ENCODE measurements around the gene SPATA20. TPM values are rescaled to one million over a fixed set of nuclear protein-coding genes. Genes with fewer than 3 reads are reported as not detected.

The SPATA20 gene
- polyA plus RNA-seq, 1 donor, result 31.4 TPM

GRCh38 chr17:50604513-50604912, 57.5 kb downstream of the SPATA20 start:
- DNase-seq, result peak; percentile 93

DNA sequence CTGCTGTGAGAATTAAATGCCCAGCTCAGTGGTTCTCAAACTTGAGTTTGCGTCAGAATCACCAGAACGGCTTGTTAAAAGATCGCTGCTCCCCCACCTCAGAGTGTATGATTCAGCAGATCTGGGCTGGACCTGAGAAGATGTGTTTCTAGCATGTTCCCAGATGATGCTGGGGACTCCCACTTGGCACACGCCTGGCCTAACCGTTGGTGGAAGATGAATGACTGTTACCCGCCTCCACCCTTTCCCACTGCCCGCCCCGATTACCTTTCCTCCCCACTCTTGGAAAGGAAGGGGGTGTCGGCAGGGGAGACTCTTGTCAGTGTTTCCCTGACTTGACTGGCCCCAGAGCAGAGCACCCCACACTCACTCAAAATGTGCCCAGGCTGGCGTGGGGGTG, 58.5 kb downstream of the SPATA20 start:
- DNase-seq, result no peak

Other genes with a start within 250 kb of the SPATA20 start
- 27.3 TPM for gene XYLT2, start 201.0 kb upstream of the SPATA20 start, polyA plus RNA-seq (ENCODE audit: insufficient read length)
- 52.5 TPM for gene MRPL27, start 174.0 kb upstream of the SPATA20 start, polyA plus RNA-seq (ENCODE audit: insufficient read length)
- gene EME1, start 173.9 kb upstream of the SPATA20 start, polyA plus RNA-seq (ENCODE audit: insufficient read length), result 4.9 TPM
- 45.1 TPM for gene LRRC59, start 149.7 kb upstream of the SPATA20 start, polyA plus RNA-seq (ENCODE audit: insufficient read length)
- gene ACSF2, start 121.0 kb upstream of the SPATA20 start, polyA plus RNA-seq (ENCODE audit: insufficient read length), result 85.4 TPM
- 4.4 TPM for gene CHAD, start 78.3 kb upstream of the SPATA20 start, polyA plus RNA-seq (ENCODE audit: insufficient read length)
- gene RSAD1, start 68.3 kb upstream of the SPATA20 start, polyA plus RNA-seq (ENCODE audit: insufficient read length), result 36.9 TPM
- gene MYCBPAP, start 38.7 kb upstream of the SPATA20 start, polyA plus RNA-seq (ENCODE audit: insufficient read length), result 1.0 TPM
- gene EPN3, start 14.4 kb upstream of the SPATA20 start, polyA plus RNA-seq (ENCODE audit: insufficient read length), result 1.5 TPM
- gene CACNA1G, start 13.5 kb downstream of the SPATA20 start, polyA plus RNA-seq (ENCODE audit: insufficient read length), result 4.8 TPM
- 0.66 TPM for gene ABCC3, start 87.7 kb downstream of the SPATA20 start, polyA plus RNA-seq (ENCODE audit: insufficient read length)
- 45.4 TPM for gene ANKRD40, start 160.7 kb downstream of the SPATA20 start, polyA plus RNA-seq (ENCODE audit: insufficient read length)
- 270 TPM for gene LUC7L3, start 172.4 kb downstream of the SPATA20 start, polyA plus RNA-seq (ENCODE audit: insufficient read length)
- gene ANKRD40CL, start 220.3 kb downstream of the SPATA20 start, polyA plus RNA-seq (ENCODE audit: insufficient read length), result not detected